Retinal pigment epithelial cell (primary cell): ENCODE results near the gene VAV3.

Source experiments
- DNase-seq: peaks from one replicate; pipeline ENCODE4 v3.0.0-alpha.2; 2010; ENCODE audit warnings: low read depth
- H3K4me3 ChIP-seq: 2 replicates; pipeline ENCODE4 v1.5.1; 2011; ENCODE audit warnings: mild to moderate bottlenecking, low read length, control low read depth, moderate library complexity
- TF ChIP-seq, protein P1 (sequence below): conservative IDR thresholded peaks from 2 replicates; pipeline ENCODE4 v1.5.1; 2011; ENCODE audit warnings: low read depth, low read length, control low read depth, inconsistent platforms

VAV3 gene

GRCh38 chr1:107673006-107673405 is 292.0 kb downstream of the VAV3 start:
- H3K4me3 ChIP-seq, result no peak overlapping the region
- no peak for DNase-seq
- TF ChIP-seq, protein P1, sequence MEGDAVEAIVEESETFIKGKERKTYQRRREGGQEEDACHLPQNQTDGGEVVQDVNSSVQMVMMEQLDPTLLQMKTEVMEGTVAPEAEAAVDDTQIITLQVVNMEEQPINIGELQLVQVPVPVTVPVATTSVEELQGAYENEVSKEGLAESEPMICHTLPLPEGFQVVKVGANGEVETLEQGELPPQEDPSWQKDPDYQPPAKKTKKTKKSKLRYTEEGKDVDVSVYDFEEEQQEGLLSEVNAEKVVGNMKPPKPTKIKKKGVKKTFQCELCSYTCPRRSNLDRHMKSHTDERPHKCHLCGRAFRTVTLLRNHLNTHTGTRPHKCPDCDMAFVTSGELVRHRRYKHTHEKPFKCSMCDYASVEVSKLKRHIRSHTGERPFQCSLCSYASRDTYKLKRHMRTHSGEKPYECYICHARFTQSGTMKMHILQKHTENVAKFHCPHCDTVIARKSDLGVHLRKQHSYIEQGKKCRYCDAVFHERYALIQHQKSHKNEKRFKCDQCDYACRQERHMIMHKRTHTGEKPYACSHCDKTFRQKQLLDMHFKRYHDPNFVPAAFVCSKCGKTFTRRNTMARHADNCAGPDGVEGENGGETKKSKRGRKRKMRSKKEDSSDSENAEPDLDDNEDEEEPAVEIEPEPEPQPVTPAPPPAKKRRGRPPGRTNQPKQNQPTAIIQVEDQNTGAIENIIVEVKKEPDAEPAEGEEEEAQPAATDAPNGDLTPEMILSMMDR, result no peak

- TF ChIP-seq, protein P1, result no peak
Measured at GRCh38 chr1:107670397-107671040, 294.5 kb downstream of the VAV3 start.

DNA sequence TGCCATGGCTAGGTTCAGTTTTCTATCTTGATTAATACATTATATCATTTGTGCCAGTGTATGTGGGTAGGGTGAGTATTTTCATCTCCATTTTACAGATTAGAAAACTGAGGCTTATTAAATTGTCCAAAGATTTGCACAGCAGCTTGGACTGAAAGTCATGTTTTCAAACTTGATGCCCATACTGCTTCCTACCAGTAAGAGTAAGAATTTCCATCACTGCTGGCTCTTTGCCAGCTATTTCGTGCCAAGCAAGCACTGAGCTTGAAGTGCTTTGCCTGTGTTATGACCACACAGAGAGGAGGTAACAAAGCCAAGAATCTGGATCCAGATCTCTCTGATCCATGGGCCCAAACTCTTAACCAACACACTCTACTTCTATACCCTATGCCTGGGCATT is 295.0 kb downstream of the VAV3 start:
- TF ChIP-seq, protein P1, result no peak
- peak; percentile 72 for DNase-seq
- no peak overlapping the region for H3K4me3 ChIP-seq

More at GRCh38 chr1:107670397-107671040, 294.5 kb downstream of the VAV3 start:
- DNase-seq, result no peak
- no peak overlapping the region for H3K4me3 ChIP-seq

DNA sequence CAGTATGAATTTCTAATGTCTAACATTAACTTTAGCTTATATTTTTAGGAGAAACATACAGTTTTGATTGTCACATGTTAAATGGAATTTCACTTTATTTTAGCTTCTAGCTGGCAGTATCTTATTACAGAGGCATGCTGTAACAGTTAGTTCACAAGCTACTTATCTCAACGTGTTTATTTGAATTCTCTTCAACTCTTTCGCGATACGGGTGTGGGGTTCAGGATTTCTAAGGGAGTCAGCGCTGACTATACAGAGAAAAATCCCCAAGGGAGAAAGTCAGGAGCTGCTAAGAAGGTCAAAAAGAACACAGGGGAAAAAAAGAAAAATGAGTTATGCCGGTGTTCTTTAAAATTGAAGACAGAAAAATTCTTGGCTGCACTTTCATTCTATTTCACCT is 296.2 kb downstream of the VAV3 start:
- DNase-seq, result no peak
- TF ChIP-seq, protein P1, result no peak
- H3K4me3 ChIP-seq, result no peak overlapping the region

DNA sequence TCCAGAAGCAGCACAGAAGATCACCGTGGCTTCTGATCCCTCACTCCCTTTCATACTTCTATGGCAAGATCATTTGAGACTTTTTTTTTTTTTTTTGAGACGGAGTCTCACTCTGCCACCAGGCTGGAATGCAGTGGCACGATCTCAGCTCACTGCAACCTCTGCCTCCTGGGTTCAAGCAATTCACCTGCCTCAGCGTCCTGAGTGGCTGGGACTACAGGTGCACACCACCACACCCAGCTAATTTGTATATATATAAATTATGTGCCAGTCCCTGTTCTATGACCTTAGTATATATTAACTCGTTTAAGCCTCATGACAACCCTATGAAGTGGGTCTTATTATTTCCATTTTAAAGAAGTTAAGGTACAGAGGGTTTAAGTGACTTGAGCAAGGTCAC is 298.5 kb downstream of the VAV3 start:
- no peak for DNase-seq
- no peak overlapping the region for H3K4me3 ChIP-seq
- TF ChIP-seq, protein P1, result no peak

GRCh38 chr1:107664982-107665925 is 299.7 kb downstream of the VAV3 start:
- no peak overlapping the region for H3K4me3 ChIP-seq
- TF ChIP-seq, protein P1, result no peak
- DNase-seq, result no peak

DNA sequence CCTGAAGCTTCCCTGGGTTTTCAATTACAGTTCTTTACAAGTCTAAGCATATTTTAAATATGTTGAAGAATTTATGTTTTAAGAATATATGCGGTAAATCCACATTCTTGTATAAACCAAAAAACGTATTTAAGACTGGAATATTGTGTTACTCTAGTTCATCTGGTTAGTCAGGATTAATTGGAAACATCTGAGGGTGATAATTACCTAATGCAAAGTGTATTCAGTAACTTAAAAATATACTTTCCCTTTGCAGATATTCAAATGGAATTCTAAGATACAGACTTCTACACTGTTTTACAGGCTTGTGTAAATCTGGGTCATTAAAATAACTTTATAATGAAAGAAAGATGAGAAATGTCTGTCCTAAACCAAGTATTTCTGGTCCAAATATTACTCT is 302.0 kb downstream of the VAV3 start:
- H3K4me3 ChIP-seq, result no peak overlapping the region
- DNase-seq, result no peak
- TF ChIP-seq, protein P1, result no peak
